Measurements from ENCODE around the gene TUBA4B.
A peak's percentile ranks its signal among the peaks of the same experiment; 100 is the strongest.
"Not testable (repeated sequence)": the region's sequence is repeated elsewhere in the genome, so short reads cannot be mapped to it uniquely, and the experiment has no call there.

TUBA4B gene

DNA sequence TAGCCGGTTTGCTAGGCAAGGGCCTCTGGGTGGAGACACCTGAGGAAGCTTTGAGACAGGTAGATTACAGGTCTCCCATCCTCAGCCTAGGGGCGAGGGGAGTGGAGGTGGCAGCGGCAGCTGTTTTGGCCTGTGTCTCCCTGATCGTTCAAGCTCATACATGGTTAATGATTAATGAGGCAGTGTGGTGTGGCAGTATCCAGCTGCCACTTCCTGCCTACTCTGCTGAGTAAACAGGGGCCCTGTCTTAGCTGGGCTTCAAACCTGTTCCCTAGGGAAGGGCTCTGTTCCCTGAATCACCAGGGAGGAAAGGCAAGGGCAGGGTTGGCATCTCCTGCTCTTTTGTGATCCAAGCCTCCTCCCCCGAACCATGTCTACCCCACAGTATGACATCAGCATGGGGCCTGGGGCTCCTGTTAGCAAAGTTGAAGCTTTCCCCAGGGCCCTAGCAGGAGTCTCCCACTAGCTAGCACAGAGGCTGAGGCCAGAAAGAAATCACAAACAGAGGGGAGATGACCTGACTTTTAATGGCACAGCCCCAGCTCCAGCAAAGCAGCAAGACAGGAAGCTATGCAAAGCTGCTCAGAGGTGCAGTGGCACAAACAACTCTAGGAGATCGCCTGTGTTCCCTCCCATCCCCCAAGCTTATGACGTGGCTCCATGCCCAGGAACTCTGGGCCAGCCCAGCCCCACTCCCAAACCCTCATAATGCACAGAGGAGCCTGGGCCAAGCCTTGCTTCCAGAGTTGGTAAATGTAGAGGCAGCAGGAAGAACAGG lies 3.7 kb upstream of the TUBA4B start:
- peak; percentile 78 for DNase-seq

DNA sequence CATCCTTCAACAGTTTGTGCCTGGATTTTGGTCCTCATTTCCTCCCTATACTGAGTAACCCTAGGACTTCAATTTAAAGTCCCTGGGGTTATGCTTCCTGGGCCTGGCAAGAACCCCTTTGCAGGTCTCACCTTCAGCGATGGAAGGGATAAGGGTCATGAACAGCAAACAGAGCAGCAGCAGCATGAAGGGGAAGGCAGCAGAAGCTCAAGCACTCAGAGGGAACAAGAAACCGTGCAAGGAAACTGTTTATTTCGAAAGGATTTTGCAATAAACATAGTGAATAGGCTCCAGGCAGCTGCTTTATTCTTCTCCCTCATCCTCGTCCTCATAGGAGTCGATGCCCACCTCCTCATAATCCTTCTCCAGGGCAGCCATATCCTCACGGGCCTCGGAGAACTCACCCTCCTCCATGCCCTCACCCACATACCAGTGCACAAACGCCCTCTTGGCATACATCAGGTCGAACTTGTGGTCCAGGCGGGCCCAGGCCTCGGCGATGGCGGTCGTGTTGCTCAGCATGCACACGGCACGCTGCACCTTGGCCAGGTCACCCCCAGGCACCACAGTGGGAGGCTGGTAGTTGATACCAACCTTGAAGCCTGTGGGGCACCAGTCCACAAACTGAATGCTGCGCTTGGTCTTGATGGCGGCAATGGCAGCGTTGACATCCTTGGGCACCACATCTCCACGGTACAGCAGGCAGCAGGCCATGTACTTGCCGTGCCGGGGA lies 2.8 kb upstream of the TUBA4B start:
- no peak for DNase-seq

DNA sequence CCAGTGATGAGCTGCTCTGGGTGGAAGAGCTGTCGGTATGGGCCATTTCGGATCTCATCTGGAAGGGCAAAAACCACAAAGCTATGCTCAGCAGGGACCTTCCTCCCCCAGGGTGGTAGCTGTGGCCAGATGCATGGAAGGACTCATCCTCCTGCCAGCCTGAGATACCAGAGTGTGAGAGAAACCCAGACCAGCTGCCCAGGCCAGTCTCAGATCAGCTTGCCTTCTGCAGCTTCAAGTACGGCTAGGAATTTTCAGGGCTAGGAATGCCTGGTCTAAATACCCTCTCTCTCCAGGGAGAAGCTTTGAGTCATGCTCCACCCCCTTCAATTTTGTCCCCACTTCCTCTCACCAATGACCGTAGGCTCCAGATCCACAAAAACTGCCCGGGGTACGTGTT lies 1.4 kb upstream of the TUBA4B start:
- no peak for DNase-seq

DNA sequence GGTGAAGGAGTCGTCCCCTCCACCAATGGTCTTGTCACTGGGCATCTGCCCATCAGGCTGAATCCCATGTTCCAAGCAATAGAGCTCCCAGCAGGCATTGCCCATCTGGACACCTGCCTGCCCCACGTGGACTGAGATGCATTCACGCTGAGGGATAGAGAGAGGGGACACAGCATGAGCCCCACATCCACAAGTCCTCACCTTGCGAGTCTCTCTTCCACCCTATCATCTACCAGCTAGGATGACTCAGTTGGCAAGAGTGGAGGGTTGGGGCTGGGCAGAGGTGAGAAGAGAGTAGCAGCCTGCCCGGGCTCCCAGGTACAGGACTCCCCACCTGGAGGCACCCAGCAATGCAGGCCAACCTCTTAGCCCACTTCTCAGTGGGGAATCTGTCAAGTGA lies 959 bp upstream of the TUBA4B start:
- DNase-seq, result no peak

DNA sequence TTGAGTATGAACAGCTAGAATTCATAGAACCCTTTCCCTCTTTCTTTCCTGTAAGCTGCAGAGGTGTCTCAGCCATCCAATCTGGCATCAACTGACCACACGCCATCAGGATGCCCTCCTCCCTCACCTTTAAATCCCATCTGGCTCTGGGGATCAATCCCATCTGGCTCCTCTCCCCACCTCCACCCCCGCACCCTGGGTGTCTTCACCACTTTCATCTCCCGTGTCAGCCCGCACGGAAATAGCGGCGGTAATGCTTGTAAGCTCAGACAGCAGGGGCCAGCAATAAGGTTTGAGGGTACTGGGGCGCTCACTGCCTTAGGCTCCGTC lies 508 bp upstream of the TUBA4B start:
- DNase-seq, result no peak

DNA sequence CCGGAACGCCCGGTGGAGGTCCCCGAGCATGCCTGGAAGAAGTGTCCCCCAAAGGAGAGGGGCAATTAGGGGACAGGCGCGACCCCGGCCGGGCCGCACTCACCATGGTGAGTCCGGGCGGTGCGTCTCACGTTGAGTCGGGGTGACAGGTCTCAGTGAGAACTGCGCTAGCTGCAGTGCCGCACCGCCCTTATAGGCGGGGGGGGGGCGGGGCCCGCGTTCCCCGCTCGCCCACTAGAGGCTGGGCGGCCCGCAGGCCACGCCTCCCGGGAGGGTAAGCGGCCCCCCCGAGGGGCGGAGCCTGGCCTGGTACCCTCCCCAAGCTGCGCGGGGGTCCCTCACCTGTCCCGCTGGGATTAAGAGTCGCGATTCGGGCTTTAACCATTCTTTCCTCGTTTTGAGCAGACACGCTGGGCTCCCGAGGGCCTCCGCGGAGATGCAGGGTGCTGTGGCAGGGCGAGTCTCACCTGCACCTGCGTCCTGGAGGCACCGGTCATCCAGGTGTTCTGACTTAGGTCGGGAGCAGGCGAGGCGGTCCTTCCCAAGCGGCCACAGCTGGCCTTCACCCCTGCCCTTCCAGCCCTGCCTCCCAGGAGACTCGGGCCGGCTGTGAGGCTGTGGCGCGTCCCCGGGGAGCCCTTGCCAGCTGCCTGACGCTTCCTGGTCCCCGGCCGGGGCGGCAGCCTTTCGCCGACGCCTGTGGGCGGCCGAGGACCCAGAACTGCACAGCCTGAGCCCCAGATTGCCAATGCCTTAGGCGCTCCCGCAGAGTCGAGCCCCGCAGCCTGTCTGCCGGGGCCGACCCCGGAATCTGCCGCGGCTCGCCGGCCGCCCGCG lies 928 bp downstream of the TUBA4B start, which contains the start of gene TUBA4A:
TUBA4A (minus strand) TSS at position 166 of the 837 bp plus-strand sequence; CDS start at position 106, 60 bp downstream.
- peak; percentile 47 for DNase-seq

DNA sequence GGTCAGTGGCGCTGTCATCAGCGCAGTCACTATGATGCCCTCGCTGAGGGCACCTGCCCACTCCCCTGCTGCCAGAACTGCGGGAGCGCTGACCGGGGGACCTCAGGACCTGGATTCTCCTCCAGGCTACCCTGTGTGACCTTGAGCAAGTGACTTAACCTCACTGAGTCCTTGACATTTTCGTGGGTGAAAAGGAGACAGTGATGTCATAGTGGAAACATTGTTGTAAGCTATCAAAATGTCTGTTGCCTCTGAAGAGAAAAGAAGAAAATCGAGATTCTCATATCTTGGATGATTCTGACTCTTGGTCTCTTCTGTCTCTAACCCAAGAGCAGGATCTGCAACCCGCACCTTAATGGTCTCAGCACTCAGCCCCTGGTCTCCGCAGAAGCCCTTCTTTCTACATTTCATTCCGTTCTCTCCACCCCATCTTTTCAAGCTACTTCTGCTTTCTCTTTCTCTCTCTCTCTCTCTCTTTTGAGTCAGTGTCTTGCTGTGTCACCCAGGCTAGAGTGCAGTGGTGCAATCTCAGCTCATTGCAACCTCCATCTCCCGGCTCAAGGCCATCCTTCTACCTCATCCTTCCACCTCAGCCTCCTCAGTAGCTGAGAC lies 1.7 kb downstream of the TUBA4B start:
- DNase-seq, result no peak

DNA sequence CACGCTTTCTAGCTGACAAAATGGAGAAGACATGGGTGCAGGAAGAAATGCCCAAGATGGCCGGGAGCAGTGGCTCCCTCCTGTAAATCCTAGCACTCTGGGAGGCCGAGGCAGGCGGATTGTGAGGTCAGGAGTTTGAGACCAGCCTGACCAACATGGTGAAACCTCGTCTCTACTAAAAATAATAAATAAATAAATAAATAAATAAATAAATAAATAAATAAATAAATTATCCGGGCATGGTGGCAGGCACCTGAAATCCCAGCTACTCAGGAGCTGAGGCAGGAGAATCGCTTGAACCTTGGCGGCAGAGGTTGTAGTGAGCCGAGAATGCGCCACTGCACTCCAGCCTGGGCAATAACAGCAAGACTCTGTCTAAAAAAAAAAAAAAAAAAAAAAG lies 5.9 kb downstream of the TUBA4B start:
- not testable (repeated sequence) for DNase-seq

DNA sequence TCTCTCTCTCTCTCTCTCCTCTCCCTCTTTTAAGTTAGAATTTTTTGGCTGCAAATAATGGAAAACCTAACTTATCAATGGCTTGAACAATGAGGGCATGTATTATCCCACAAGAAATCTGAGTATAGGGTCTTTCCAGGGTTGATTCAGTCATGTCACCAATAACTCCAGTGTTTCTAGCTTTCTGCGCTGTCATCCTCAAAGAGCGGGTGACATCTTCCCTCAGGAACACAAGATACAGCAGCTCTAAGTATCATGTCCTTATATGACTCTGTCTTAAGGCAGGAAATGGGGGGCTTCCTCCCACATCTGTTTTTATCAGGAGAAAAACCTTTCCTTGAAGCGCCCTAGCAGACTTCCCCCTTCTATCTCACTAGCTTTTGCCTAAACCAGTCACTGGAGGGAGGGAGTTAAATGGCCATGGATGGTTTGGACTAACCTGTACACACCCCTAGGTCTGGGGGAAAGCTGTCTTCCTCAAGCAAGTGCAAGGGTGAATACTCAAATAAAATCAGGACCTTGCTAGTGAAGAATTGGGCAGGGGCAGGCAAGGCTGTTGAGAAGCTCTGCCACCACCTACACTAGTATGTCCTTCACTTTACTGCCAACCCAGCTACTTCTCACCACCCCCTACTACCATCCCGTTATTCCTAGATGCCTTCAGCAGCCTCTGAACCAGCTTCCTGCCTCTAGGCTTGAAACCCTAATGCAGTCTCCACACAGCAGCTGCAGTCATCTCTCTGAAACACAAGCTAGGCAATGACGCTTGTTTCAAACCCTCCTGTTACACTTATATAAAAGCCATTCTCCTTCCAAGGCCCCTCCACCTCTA lies 8.2 kb downstream of the TUBA4B start:
- DNase-seq, result no peak

DNA sequence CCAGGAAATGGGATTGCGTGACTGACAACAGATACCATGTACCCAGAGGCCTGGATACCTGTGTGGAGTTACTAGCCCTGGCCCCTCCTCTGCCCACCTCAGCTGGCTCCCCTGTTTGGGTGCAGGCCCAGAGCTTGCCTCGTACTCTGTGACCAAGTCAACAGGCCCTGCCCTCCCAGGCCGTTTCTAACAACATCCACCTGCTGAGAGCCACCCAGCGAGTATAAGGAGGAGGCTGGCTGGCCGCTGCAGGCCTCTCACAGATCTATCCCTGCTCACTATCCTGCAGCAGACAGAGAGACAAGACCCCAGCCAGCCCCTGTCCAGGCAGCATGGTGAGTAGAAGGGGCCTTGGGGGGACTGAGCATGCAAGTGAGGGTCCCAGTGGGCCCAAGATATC lies 13.2 kb downstream of the TUBA4B start:
- no peak for DNase-seq

DNA sequence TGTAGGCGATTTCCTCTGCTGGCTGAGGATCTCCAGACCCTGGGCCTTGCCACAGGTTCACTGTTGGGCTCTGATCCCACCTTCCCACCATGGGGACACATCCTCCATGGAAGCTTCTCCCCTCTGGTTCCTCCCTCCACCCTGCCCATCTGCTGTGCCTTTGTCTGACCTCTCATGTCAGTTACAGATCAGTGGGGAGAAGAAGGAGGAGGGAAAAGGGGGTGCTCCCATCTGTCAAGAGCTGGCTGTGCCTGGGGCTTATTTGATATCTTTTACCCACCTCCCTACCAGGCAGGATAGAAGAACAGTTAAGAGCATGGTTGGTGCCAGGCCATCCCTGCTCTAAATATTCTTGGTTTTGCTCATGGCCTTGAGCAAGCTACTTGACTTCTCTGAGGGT lies 13.8 kb downstream of the TUBA4B start:
- DNase-seq, result no peak

DNA sequence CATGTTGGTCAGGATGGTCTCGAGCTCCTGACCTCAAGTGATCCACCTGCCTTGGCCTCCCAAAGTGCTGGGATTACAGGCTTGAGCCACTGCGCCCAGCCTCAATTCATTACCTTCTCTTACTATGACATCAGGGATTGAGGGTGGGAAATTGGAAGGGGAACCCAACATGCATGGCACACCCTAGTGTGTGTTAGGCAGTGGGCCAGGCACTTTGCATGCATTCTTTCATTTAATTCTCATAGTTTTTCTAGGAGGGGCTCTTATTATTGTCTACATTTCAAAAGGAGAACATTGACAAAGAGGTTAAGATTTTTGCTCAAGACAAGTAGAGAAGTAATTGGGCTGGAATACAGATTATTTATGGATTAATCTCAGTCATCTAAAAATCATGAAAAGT lies 15.3 kb downstream of the TUBA4B start:
- DNase-seq, result no peak

DNA sequence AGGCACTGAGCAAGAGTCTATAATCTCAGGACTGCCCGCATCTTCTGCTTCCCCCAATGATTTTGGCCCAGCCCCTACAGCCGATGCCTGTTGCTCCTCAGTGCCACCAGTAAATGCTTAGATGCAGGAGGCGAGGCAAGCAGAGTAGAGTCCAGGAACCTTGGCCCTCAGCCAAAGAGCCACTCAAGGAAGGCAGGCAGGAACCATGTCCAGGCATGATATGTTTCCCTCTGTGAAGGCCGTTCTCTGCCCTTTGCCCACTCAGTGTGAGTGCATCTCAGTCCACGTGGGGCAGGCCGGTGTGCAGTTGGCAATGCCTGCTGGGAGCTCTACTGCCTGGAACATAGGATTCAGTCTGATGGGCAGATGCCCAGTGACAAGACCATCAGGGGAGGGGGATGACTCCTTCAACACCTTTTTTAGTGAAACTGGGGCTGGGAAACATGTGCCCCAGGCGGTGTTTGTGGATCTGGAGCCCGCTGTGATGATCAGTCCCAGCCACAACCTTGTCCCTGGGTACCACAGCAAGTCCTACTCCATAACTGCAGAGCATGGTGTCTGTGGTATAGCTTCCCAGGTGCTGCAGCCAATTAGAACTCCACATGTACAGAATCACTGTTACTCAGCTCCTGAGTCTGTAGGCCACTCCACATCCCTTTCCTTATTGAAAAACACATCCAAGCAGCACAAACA lies 16.5 kb downstream of the TUBA4B start:
- DNase-seq, result no peak

DNA sequence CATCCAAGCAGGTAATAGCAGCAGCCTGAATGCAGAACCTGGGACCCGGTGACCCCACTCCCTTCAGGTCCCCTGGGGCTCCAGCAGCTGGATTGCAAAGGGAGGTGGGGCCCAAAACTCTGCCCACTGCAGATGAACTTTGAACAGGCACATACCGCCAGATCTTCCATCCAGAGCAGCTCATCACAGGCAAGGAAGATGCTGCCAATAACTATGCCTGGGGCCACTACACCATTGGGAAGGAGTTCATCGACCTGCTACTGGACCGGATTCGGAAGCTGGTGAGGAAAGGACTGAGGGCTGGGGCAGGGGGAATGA lies 17.0 kb downstream of the TUBA4B start:
- no peak for DNase-seq

DNA sequence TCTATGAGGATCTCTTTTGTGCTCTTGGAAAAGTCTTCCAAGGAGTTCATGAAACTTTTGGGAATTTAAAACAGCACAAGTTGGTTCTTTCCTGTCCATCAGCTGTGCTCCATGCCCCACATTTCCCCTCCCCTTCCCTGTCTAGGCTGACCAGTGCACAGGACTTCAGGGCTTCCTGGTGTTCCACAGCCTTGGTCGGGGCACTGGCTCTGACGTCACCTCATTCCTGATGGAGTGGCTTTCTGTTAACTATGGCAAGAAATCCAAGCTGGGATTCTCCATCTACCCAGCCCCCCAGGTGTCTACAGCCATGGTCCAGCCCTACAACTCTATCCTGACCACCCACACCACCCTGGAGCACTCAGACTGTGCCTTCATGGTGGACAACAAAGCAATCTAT lies 18.0 kb downstream of the TUBA4B start:
- DNase-seq, result no peak

DNA sequence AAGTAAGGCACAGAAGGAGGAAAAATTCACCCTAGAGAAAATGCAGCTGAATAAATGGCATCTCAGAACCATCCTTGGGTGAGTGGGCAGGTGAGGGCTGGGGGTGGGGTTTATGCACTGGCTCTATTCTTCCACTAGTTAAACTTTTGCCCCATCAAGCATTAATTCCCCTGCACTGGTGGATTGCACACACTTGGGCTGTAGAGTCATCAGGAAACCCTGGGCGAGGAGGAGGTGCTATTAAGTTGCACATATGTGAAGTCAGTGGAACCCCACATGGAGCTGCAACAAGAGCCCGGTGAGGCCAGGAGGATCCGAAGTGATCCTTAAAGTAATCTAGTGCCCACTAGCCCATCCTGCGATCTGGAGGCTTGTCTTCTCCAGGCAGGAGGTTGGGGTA lies 19.3 kb downstream of the TUBA4B start:
- no peak for DNase-seq

DNA sequence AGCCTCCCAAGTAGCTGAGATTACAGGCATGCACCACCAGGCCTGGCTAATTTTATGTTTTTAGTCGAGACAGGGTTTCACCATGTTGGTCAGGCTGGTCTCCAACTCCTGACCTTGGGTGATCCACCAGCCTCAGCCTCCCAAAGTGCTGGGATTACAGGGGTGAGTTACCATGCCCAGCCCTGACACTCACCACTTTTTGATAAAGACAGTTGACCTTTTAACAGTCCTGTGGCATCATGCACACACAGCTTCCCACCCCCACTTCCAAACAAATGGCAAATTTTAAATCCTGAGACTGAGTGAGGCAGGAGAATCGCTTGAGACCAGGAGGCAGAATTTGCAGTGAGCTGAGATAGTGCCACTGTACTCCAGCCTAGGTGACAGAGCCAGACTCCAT lies 20.0 kb downstream of the TUBA4B start:
- no peak for DNase-seq

DNA sequence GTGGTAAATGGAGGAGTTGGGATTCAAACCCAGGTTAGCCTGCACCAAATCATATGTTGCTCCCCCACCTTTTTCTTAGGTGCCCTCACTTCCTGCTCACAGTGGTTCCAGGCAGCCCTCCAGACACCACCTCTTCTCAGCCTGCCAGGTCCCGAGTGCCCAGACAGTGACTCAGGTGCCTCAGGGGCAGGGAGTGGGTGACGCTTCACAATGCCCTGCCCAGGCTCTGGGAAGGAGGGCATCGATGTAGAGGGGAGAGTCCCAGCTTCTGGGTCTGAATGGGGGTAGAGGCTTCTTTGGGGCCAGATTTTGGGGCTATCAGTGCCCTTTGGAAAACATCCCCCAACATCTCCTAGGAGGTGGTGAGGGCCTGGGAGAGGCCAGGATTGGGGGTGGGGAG lies 20.9 kb downstream of the TUBA4B start:
- DNase-seq, result no peak

DNA sequence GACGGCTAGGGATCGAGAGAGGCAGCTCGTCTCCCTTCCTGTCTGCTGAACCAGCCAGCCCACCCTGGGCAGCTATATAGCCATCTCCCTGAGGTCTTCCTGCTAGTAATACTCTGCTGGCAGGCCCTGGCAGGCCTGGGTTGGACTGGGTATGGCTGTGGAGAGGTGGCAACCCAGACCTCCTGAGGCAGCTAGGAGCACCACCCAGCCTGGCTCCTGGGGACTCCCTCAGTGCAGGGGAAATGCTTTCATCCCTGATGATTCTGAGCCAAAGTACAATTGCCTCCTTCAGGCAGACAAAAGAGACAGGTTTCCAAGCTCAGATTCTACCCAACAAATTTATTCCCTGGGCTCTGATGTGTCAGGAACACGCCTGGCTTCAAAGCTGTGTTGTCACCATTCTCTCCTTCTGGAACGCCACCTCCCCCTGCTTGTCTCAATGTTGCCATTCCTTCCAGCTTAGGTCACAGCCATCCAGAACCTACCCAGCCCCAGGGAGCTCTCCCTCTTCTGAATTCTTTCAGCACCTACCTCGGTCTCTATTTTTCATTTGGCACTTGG lies 21.4 kb downstream of the TUBA4B start:
- DNase-seq, result no peak

DNA sequence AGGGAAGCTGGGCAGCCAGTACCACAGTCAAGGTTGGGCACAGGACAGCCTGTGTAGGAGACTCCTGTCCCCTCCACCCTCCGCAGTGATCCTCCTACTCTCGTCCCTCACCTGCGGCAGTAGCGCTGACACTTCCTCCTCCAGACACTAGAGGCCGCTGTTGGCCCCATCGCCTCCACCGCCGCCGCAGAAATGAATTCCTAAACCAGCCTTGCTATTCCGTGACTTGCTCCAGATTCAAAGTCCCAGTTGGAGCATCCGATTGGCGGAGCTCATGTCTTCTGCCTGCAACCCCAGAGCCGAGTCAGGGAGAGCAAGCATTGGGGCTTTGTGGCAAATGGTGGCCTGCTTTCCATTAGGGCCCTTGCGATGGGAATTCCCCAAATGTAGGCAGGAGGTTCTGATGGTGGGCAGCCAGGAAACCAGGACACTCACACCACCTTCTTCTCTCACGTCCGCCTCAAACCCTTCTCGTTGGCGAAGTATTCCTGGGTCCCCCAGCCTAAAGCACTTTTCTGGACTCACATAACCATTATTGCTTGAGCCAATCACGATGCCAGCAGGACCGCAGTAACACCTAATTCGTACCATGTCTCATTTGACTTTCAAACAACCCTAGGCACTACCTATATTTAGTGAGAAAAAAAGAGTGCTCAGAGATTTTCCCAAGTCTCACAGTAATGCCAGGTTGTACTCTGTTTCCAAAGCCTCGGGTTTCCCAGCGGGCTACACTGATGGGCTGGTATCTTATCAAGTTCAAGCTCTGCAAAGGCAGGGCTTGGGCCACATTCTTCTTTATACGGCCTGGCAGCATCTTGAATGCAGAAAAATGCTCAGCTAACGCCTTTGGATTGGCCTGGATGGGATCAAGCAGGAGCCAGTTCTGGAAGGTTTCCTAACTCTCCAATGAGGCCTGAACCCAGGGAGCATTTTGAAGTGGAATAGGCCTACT lies 24.9 kb downstream of the TUBA4B start:
- DNase-seq, result peak; percentile 45

Measured in NCI-H446 treated with DMSO at 0.1 percent for 48 hours (cell line).